Measurements from ENCODE around the gene RABGAP1L.

Gene RABGAP1L

GRCh38 chr1:174965362-174966007 is 806.2 kb downstream of the RABGAP1L start:
- Histone ChIP-seq H3K4me3 (ENCODE audit: low read length, poor library complexity, severe bottlenecking) (no peak overlapping the region), H3K4me2 (ENCODE audit: low read depth, low read length, poor library complexity, severe bottlenecking) (no peak overlapping the region), H2AFZ (ENCODE audit: low read length) (no peak overlapping the region), H3K79me2 (ENCODE audit: insufficient read depth, low read length) (no peaks in the 10 kb centered on the region), H3F3A (ENCODE audit: low read depth) (no peaks in the 10 kb centered on the region; the same call in none of the 2 replicates), H3K4me1 (ENCODE audit: insufficient read depth, low read length, poor library complexity, severe bottlenecking) (peaks cover 59% of the 10 kb centered on the region), H4K20me1 (ENCODE audit: insufficient read depth, low read length, poor library complexity, severe bottlenecking) (no peaks in the 10 kb centered on the region), H3K9ac (ENCODE audit: low read depth, low read length, poor library complexity, severe bottlenecking) (no peak overlapping the region), H3K36me3 (ENCODE audit: insufficient read depth, low read length) (no peaks in the 10 kb centered on the region), H3K27me3 (ENCODE audit: insufficient read depth, low read length, poor library complexity, severe bottlenecking) (no peaks in the 10 kb centered on the region), H3K9me3 (ENCODE audit: insufficient read depth, low read depth, low read length) (no peaks in the 10 kb centered on the region), H3K9me2 (replicated peaks; ENCODE audit: low read depth, low read length) (no peaks in the 10 kb centered on the region)
- TF ChIP-seq CTCF (conservative IDR thresholded peaks at IDR 0.05; ENCODE audit: low read length) (no peak), EZH2phosphoT487 (IDR thresholded peaks at IDR 0.05; ENCODE audit: borderline replicate concordance) (no peak)

- TF ChIP-seq EZH2phosphoT487 (IDR thresholded peaks at IDR 0.05; ENCODE audit: borderline replicate concordance): no peak
- no peak for TF ChIP-seq CTCF (conservative IDR thresholded peaks at IDR 0.05; ENCODE audit: low read length)
- Histone ChIP-seq H3K9ac (ENCODE audit: low read depth, low read length, poor library complexity, severe bottlenecking) (no peak overlapping the region), H3K4me2 (ENCODE audit: low read depth, low read length, poor library complexity, severe bottlenecking) (no peak overlapping the region), H4K20me1 (ENCODE audit: insufficient read depth, low read length, poor library complexity, severe bottlenecking) (no peaks in the 10 kb centered on the region), H3K79me2 (ENCODE audit: insufficient read depth, low read length) (no peaks in the 10 kb centered on the region), H3K4me3 (ENCODE audit: low read length, poor library complexity, severe bottlenecking) (no peak overlapping the region), H3K27me3 (ENCODE audit: insufficient read depth, low read length, poor library complexity, severe bottlenecking) (no peaks in the 10 kb centered on the region), H3K9me3 (ENCODE audit: insufficient read depth, low read depth, low read length) (no peaks in the 10 kb centered on the region), H3K4me1 (ENCODE audit: insufficient read depth, low read length, poor library complexity, severe bottlenecking) (peaks cover 60% of the 10 kb centered on the region), H3F3A (ENCODE audit: low read depth) (no peaks in the 10 kb centered on the region; the same call in none of the 2 replicates), H3K9me2 (replicated peaks; ENCODE audit: low read depth, low read length) (no peaks in the 10 kb centered on the region), H2AFZ (ENCODE audit: low read length) (no peak overlapping the region), H3K36me3 (ENCODE audit: insufficient read depth, low read length) (no peaks in the 10 kb centered on the region)
These were observed 806.8 kb downstream of the RABGAP1L start for GRCh38 chr1:174966008-174966572.

- Histone ChIP-seq H3K4me2 (ENCODE audit: low read depth, low read length, poor library complexity, severe bottlenecking) (peak overlapping the region; percentile 67), H3K9ac (ENCODE audit: low read depth, low read length, poor library complexity, severe bottlenecking) (peak overlapping the region; percentile 24), H2AFZ (ENCODE audit: low read length) (no peak overlapping the region)
These were observed 808.8 kb downstream of the RABGAP1L start for GRCh38 chr1:174967845-174968705.

More at GRCh38 chr1:174967845-174968705, 808.8 kb downstream of the RABGAP1L start:
- no peaks in the 10 kb centered on the region for H3K27me3 ChIP-seq (ENCODE audit: insufficient read depth, low read length, poor library complexity, severe bottlenecking)
- H3K4me1 ChIP-seq (ENCODE audit: insufficient read depth, low read length, poor library complexity, severe bottlenecking): peaks cover 70% of the 10 kb centered on the region
- TF ChIP-seq CTCF (conservative IDR thresholded peaks at IDR 0.05; ENCODE audit: low read length): no peak
- no peak for TF ChIP-seq EZH2phosphoT487 (IDR thresholded peaks at IDR 0.05; ENCODE audit: borderline replicate concordance)
- H3K79me2 ChIP-seq (ENCODE audit: insufficient read depth, low read length): no peaks in the 10 kb centered on the region
- no peaks in the 10 kb centered on the region for H3K9me2 ChIP-seq (replicated peaks; ENCODE audit: low read depth, low read length)
- H3K36me3 ChIP-seq (ENCODE audit: insufficient read depth, low read length): no peaks in the 10 kb centered on the region
- H3K9me3 ChIP-seq (ENCODE audit: insufficient read depth, low read depth, low read length): no peaks in the 10 kb centered on the region
- H3F3A ChIP-seq (ENCODE audit: low read depth): no peaks in the 10 kb centered on the region; the same call in none of the 2 replicates
- H4K20me1 ChIP-seq (ENCODE audit: insufficient read depth, low read length, poor library complexity, severe bottlenecking): no peaks in the 10 kb centered on the region
- H3K4me3 ChIP-seq (ENCODE audit: low read length, poor library complexity, severe bottlenecking): peak overlapping the region; percentile 35
